ENCODE measurements around the gene SH3BP4. TPM values are rescaled to one million over a fixed set of nuclear protein-coding genes. Genes with fewer than 3 reads are reported as not detected.
A peak's percentile ranks its signal among the peaks of the same experiment; 100 is the strongest.

The SH3BP4 gene
- total RNA-seq, 1 donor from 2014 or later: 45.7 TPM

DNA sequence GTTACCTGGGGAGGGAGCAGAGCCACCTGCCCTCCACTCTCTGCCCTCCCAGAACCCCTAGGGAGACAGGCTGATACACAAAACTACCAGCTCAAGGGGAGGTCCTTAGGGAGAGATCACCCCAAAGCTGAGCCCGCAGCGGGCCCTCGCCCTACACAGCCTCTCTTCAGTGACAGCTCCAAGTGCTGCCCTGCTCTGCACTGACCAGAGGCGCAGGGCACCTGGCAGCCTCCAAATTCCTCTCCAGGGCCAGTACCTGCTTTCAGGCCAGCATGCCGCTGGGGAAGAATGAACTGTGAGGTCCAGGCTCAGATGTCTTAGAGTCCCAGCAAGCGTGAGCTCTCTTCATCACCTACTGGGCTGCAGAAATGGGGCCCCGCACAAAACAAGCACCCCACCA is 11.3 kb upstream of the SH3BP4 start:
- H3K36me3 Mint-ChIP-seq (ENCODE audit: insufficient read depth): peaks cover 1% of the 10 kb centered on the region
- peaks cover 12% of the 10 kb centered on the region for H3K9me3 Mint-ChIP-seq (ENCODE audit: low read depth)
- DNase-seq (ENCODE audit: low spot score, unreplicated experiment): no peak
- peaks cover 23% of the 10 kb centered on the region for H3K27me3 Mint-ChIP-seq
- H3K4me1 Mint-ChIP-seq (ENCODE audit: low read depth): no peaks in the 10 kb centered on the region
- no peak for TF ChIP-seq CTCF (IDR thresholded peaks at IDR 0.05; ENCODE audit: unreplicated experiment)
- H3K4me3 Mint-ChIP-seq (ENCODE audit: low read depth): no peak overlapping the region
- H3K27ac Mint-ChIP-seq: no peak overlapping the region

- Mint-ChIP-seq H3K4me1 (ENCODE audit: low read depth) (peaks cover 3% of the 10 kb centered on the region), H3K4me3 (ENCODE audit: low read depth) (no peak overlapping the region), H3K27ac (no peak overlapping the region), H3K27me3 (peaks cover 18% of the 10 kb centered on the region), H3K36me3 (ENCODE audit: insufficient read depth) (peaks cover 1% of the 10 kb centered on the region), H3K9me3 (ENCODE audit: low read depth) (peaks cover 12% of the 10 kb centered on the region)
- TF ChIP-seq CTCF (IDR thresholded peaks at IDR 0.05; ENCODE audit: unreplicated experiment): no peak
- no peak for DNase-seq (ENCODE audit: low spot score, unreplicated experiment)
These were observed 6.4 kb upstream of the SH3BP4 start for GRCh38 chr2:234945339-234945873.

- Mint-ChIP-seq H3K27me3 (peaks cover 21% of the 10 kb centered on the region), H3K9me3 (ENCODE audit: low read depth) (peaks cover 7% of the 10 kb centered on the region), H3K4me1 (ENCODE audit: low read depth) (peaks cover 7% of the 10 kb centered on the region), H3K27ac (no peak overlapping the region), H3K36me3 (ENCODE audit: insufficient read depth) (peaks cover 1% of the 10 kb centered on the region), H3K4me3 (ENCODE audit: low read depth) (no peak overlapping the region)
- TF ChIP-seq CTCF (IDR thresholded peaks at IDR 0.05; ENCODE audit: unreplicated experiment): no peak
- no peak for DNase-seq (ENCODE audit: low spot score, unreplicated experiment)
These were observed 4.3 kb upstream of the SH3BP4 start for GRCh38 chr2:234947556-234947955.

DNA sequence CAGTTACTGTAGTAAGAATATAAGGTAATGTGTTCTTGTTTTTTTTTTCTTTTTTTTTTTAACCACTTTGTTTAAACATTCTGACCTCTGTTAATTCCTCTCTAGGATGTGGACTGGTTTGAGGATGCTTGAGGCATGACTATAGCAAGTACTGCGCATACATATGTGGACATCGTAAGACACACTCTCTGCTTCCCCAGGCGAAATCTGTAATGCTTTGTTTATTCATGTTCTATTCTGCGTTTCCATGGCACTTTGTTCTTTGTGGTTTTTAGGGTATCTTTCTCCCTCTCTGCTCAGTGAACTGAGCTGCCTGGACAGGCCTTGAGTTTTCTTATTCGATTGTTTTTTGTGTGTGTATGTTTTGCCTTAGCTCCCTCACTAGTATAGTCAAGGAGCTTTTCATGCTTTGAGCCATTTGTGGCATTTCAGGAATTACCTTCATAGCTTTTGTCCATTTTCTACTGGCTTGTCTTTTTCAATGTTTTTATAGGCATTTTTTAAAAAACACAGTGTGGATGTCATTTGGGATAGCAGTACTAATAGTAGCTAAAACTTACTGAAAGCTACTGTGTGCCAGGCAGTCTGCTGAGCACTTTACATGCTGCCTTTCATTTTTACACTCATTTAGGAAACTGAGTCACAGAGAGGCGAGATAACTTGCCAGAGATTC is 1.9 kb upstream of the SH3BP4 start:
- TF ChIP-seq CTCF (IDR thresholded peaks at IDR 0.05; ENCODE audit: unreplicated experiment): no peak
- Mint-ChIP-seq H3K4me3 (ENCODE audit: low read depth) (peak overlapping the region; percentile 84), H3K9me3 (ENCODE audit: low read depth) (no peaks in the 10 kb centered on the region), H3K4me1 (ENCODE audit: low read depth) (peaks cover 28% of the 10 kb centered on the region), H3K27me3 (peaks cover 21% of the 10 kb centered on the region), H3K36me3 (ENCODE audit: insufficient read depth) (no peaks in the 10 kb centered on the region), H3K27ac (no peak overlapping the region)
- DNase-seq (ENCODE audit: low spot score, unreplicated experiment): no peak

GRCh38 chr2:234950435-234950729 is 1.4 kb upstream of the SH3BP4 start:
- Mint-ChIP-seq H3K27me3 (peaks cover 21% of the 10 kb centered on the region), H3K4me3 (ENCODE audit: low read depth) (peak overlapping the region; percentile 84), H3K36me3 (ENCODE audit: insufficient read depth) (no peaks in the 10 kb centered on the region), H3K9me3 (ENCODE audit: low read depth) (no peaks in the 10 kb centered on the region), H3K4me1 (ENCODE audit: low read depth) (peaks cover 33% of the 10 kb centered on the region), H3K27ac (no peak overlapping the region)
- DNase-seq (ENCODE audit: low spot score, unreplicated experiment): no peak
- no peak for TF ChIP-seq CTCF (IDR thresholded peaks at IDR 0.05; ENCODE audit: unreplicated experiment)

Data from progenitor cell of endocrine pancreas (in vitro differentiated cells).